22Rv1 (cell line): ENCODE data around the gene SLC6A1.
A peak's percentile ranks its signal among the peaks of the same experiment; 100 is the strongest.

Source experiments
- H3K27ac ChIP-seq: fragments of 450-650 bp; 2 replicates; pipeline ENCODE4 v1.5.1; 2017
- CTCF ChIP-seq: fragments of 450-650 bp; IDR thresholded peaks from 2 replicates; pipeline ENCODE4 v1.5.1; 2017; ENCODE audit warnings: mild to moderate bottlenecking
- ZFX ChIP-seq: fragments of 450-650 bp; IDR thresholded peaks from 2 replicates; pipeline ENCODE4 v1.6.1; 2017; ENCODE audit warnings: antibody characterized with exemption, borderline replicate concordance

SLC6A1 gene

GRCh38 chr3:10992017-10992942, at the start of gene SLC6A1:
Gene SLC6A1, plus strand, starts transcription at chr3:10992748. Its CDS starts 24,464 bp downstream, at chr3:11017212.
- no peak within 1 kb of the TSS for H3K27ac ChIP-seq
- TF ChIP-seq CTCF (peak; percentile 27), ZFX (no peak)

GRCh38 chr3:10944866-10945265, 47.7 kb upstream of the SLC6A1 start:
- H3K27ac ChIP-seq = no peak overlapping the region
- TF ChIP-seq CTCF = no peak
- TF ChIP-seq ZFX = no peak

- H3K27ac ChIP-seq = no peak overlapping the region
- TF ChIP-seq ZFX (no peak), CTCF (peak; percentile 91)
These were observed 46.8 kb upstream of the SLC6A1 start for GRCh38 chr3:10945683-10946287.

- TF ChIP-seq CTCF (no peak), ZFX (no peak)
- H3K27ac ChIP-seq = no peak overlapping the region
These were observed 46.0 kb upstream of the SLC6A1 start for GRCh38 chr3:10946526-10946925.

GRCh38 chr3:10948326-10948725, 44.2 kb upstream of the SLC6A1 start:
- H3K27ac ChIP-seq = no peak overlapping the region
- no peak for TF ChIP-seq ZFX
- TF ChIP-seq CTCF = no peak

- no peak overlapping the region for H3K27ac ChIP-seq
- TF ChIP-seq CTCF = no peak
These were observed 43.4 kb upstream of the SLC6A1 start for GRCh38 chr3:10949197-10949596.
